ENCODE measurements around the gene ANKRD13B.

ANKRD13B gene

GRCh38 chr17:29577385-29578211 is 15.3 kb upstream of the ANKRD13B start:
- Histone ChIP-seq H3K4me1 (ENCODE audit: control insufficient read depth, insufficient read depth, low read length) (no peaks in the 10 kb centered on the region), H3K9ac (ENCODE audit: low read depth, low read length) (no peak overlapping the region), H3K4me3 (ENCODE audit: low read depth, low read length) (no peak overlapping the region), H3K9me3 (ENCODE audit: control insufficient read depth, insufficient read depth, low read length) (no peaks in the 10 kb centered on the region), H3K27me3 (ENCODE audit: control insufficient read depth, insufficient read depth, low read length) (no peaks in the 10 kb centered on the region), H3K36me3 (ENCODE audit: control insufficient read depth, insufficient read depth, low read length) (peaks cover 26% of the 10 kb centered on the region)

GRCh38 chr17:29578626-29579485 is 14.1 kb upstream of the ANKRD13B start:
- Histone ChIP-seq H3K9ac (ENCODE audit: low read depth, low read length) (no peak overlapping the region), H3K9me3 (ENCODE audit: control insufficient read depth, insufficient read depth, low read length) (no peaks in the 10 kb centered on the region), H3K27me3 (ENCODE audit: control insufficient read depth, insufficient read depth, low read length) (no peaks in the 10 kb centered on the region), H3K4me1 (ENCODE audit: control insufficient read depth, insufficient read depth, low read length) (no peaks in the 10 kb centered on the region), H3K4me3 (ENCODE audit: low read depth, low read length) (no peak overlapping the region), H3K36me3 (ENCODE audit: control insufficient read depth, insufficient read depth, low read length) (peaks cover 28% of the 10 kb centered on the region)

DNA sequence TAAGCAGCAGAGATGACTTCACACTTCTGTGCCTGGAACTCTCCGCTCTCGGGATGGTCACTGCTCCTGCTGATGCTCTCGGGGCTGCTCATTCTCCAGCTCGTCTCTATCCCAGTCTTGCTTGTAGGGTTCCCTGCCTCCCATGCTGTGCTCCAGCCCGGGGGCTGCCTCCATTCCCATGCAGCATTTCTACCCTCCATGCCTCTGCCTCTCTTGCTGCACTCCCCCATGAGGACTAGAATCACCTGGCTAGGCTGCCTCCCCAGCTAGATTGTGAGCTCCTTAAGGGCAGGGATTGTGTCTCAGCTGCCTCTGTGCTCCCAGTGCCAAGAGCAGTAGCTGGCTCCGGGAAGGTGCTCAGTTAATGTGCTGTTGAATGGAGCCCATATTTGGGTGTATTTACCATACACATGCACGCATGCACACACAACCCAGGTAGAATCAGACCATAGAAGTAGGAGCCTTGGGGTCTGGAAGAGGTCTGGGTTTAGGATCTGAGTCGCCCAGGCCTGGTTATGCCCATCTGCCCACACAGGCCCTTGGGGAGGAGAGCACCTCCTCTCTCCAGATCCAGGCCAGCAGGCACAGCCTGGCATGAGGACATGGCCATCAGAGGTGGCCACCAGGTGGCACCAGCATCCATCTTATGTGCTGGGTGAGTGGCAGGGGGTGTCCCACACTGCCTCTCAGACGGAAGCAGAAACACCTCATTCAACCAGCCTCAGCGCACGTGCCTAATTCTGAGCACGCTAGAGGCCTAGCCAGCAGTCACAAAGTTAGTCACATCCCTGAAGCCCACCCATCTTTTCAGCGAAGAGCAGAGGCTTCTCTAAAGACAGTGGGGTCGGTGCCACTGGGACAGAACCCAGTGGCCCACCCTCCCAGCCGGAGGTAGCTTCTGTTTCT is 12.8 kb upstream of the ANKRD13B start:
- Histone ChIP-seq H3K36me3 (ENCODE audit: control insufficient read depth, insufficient read depth, low read length) (peaks cover 23% of the 10 kb centered on the region), H3K9ac (ENCODE audit: low read depth, low read length) (no peak overlapping the region), H3K4me1 (ENCODE audit: control insufficient read depth, insufficient read depth, low read length) (peaks cover 6% of the 10 kb centered on the region), H3K4me3 (ENCODE audit: low read depth, low read length) (no peak overlapping the region), H3K27me3 (ENCODE audit: control insufficient read depth, insufficient read depth, low read length) (no peaks in the 10 kb centered on the region), H3K9me3 (ENCODE audit: control insufficient read depth, insufficient read depth, low read length) (no peaks in the 10 kb centered on the region)

DNA sequence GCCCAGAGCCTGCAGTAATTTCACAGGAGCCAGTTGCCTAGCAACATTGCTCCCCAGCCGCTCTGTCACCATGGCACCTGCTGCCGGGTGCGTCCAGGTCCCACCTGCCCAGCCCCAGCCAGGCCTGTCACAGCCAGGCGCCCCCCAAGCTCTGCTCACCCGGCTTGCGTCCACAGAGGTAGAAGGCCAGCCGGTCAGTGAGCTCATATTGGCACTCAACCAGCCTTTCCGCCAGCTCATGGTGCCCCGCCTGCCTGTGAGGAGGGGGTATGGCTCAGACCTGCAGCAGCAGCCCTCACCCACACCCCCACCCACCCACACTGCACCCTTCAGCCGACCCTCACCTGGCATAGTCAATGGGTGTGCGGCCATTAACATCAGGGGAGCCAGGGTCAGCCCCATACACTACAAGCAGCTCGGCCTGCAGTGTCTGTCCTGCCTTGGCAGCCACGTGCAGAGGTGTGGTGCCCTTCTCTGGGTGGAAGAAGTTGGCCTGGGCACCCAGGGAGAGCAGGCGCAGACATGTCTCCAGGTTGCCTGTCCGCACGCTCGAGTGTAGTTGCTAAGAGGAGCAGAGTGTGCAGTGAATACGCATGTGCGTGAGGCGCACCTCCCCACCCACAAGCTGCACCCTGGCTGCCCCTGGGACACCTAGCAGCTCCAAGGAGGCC is 11.2 kb upstream of the ANKRD13B start:
- Histone ChIP-seq H3K4me3 (ENCODE audit: low read depth, low read length) (no peak overlapping the region), H3K9ac (ENCODE audit: low read depth, low read length) (no peak overlapping the region), H3K4me1 (ENCODE audit: control insufficient read depth, insufficient read depth, low read length) (peaks cover 9% of the 10 kb centered on the region), H3K27me3 (ENCODE audit: control insufficient read depth, insufficient read depth, low read length) (no peaks in the 10 kb centered on the region), H3K9me3 (ENCODE audit: control insufficient read depth, insufficient read depth, low read length) (no peaks in the 10 kb centered on the region), H3K36me3 (ENCODE audit: control insufficient read depth, insufficient read depth, low read length) (peaks cover 18% of the 10 kb centered on the region)

DNA sequence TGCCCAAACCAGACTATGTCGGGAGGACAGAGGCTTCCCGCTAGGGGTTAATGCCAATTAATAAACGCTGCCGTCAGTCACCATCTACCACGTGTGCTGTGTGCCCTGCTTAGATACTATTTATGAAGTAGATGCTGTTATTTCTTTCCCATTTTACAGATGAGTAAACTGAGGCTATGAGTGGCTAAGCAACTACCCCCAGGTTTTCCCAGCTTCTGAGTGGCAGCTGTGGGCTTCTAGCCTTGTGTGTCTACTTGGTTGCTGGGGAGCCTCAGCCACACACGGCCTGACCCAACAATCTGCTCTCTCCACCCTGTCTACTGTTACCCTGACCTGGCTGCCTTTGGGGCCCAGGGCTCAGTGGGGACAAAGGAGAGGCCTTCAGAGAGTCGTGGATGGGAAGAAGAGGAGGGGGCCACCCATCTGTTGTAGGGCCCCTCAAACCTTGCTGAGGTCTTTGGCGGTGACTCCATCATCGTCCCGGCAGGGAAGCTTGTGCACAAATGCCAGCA is 10.6 kb upstream of the ANKRD13B start:
- H3K27me3 ChIP-seq (ENCODE audit: control insufficient read depth, insufficient read depth, low read length): peaks cover 1% of the 10 kb centered on the region
- H3K9me3 ChIP-seq (ENCODE audit: control insufficient read depth, insufficient read depth, low read length): no peaks in the 10 kb centered on the region
- H3K4me1 ChIP-seq (ENCODE audit: control insufficient read depth, insufficient read depth, low read length): peaks cover 9% of the 10 kb centered on the region
- no peak overlapping the region for H3K9ac ChIP-seq (ENCODE audit: low read depth, low read length)
- peaks cover 13% of the 10 kb centered on the region for H3K36me3 ChIP-seq (ENCODE audit: control insufficient read depth, insufficient read depth, low read length)
- H3K4me3 ChIP-seq (ENCODE audit: low read depth, low read length): no peak overlapping the region

GRCh38 chr17:29582772-29583171 is 10.2 kb upstream of the ANKRD13B start:
- Histone ChIP-seq H3K4me1 (ENCODE audit: control insufficient read depth, insufficient read depth, low read length) (peaks cover 9% of the 10 kb centered on the region), H3K9ac (ENCODE audit: low read depth, low read length) (no peak overlapping the region), H3K9me3 (ENCODE audit: control insufficient read depth, insufficient read depth, low read length) (no peaks in the 10 kb centered on the region), H3K4me3 (ENCODE audit: low read depth, low read length) (no peak overlapping the region), H3K27me3 (ENCODE audit: control insufficient read depth, insufficient read depth, low read length) (peaks cover 6% of the 10 kb centered on the region), H3K36me3 (ENCODE audit: control insufficient read depth, insufficient read depth, low read length) (peaks cover 9% of the 10 kb centered on the region)

DNA sequence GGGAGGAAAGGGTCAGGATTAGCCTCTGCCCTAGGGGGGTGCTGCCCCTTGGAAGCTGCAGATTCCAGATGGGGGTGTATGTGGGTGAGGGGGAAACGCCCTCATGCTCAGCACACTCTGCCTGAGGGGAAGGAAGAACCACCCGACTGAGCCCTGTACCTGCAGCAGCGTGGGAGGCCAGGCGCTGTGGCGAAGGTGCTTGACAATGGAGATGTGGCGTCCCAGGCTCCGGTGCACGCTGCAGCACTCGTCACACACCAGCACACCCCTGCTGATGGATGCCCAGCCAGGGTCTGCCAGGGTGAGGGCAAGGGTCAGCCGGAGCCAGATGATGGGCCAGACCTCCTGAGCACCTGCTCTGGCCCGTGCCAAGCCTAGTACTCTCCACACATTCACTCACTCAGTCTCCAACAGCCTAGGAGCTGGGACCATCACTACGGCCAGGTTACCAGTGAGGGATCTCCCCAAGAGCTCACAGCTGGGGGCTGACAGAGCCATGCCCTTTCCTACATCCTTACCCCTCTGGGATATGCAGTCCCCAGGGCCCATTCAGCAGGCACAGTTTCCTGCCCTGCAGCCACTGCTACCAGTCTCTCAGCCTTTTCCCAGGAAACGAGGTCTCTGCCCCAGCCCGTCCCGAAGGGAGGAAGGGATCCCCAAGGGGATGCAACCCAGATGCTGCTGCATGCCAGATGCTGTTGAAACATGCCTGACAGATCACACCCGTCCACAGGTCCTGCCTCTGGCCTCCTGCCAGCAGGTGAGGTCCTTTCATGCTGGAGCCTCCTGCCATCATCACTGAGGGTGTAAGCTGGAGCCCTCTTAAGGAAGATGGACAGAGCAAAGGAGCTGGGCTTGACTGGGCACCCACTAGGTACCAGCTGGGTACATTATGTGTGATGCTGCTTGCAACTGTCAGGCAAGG is 9.3 kb upstream of the ANKRD13B start:
- Histone ChIP-seq H3K9me3 (ENCODE audit: control insufficient read depth, insufficient read depth, low read length) (no peaks in the 10 kb centered on the region), H3K4me3 (ENCODE audit: low read depth, low read length) (no peak overlapping the region), H3K9ac (ENCODE audit: low read depth, low read length) (no peak overlapping the region), H3K27me3 (ENCODE audit: control insufficient read depth, insufficient read depth, low read length) (peaks cover 11% of the 10 kb centered on the region), H3K36me3 (ENCODE audit: control insufficient read depth, insufficient read depth, low read length) (peaks cover 3% of the 10 kb centered on the region), H3K4me1 (ENCODE audit: control insufficient read depth, insufficient read depth, low read length) (peaks cover 9% of the 10 kb centered on the region)

DNA sequence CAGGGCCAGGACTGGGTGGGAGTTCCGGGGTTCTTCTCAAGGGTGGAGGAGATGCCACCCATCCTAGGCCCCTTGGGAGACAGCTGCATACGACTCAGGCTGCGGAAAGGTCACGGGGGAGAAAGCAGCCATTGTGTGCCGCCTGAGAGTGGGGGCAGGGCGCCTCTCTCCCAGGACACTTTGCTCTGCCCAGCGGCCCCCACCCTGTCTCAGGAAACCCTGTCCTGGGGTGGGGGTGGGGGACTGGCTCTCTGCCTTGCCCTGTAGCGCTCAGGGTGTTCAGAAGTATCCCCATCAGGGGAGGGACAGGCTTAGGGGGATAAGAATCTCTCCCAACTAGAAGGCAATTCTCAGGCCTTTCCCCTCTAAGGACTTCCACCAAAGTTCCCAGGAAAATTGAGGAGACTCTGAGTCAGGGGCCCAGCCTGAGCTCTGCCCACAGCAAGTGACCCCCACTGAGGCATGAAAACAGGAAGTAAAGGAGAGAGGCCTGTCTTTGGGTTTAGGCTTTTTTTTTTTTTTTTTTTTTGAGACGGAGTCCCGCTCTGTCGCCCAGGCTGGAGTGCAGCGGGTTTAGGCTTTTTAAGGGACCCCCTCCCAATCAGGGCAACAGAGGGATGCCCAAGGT is 8.4 kb upstream of the ANKRD13B start:
- H3K36me3 ChIP-seq (ENCODE audit: control insufficient read depth, insufficient read depth, low read length): peaks cover 3% of the 10 kb centered on the region
- H3K9ac ChIP-seq (ENCODE audit: low read depth, low read length): peak overlapping the region; percentile 24
- H3K27me3 ChIP-seq (ENCODE audit: control insufficient read depth, insufficient read depth, low read length): peaks cover 11% of the 10 kb centered on the region
- no peak overlapping the region for H3K4me3 ChIP-seq (ENCODE audit: low read depth, low read length)
- H3K4me1 ChIP-seq (ENCODE audit: control insufficient read depth, insufficient read depth, low read length): peaks cover 9% of the 10 kb centered on the region
- no peaks in the 10 kb centered on the region for H3K9me3 ChIP-seq (ENCODE audit: control insufficient read depth, insufficient read depth, low read length)

- no peak overlapping the region for H3K9ac ChIP-seq (ENCODE audit: low read depth, low read length)
- H3K27me3 ChIP-seq (ENCODE audit: control insufficient read depth, insufficient read depth, low read length): peaks cover 16% of the 10 kb centered on the region
- no peaks in the 10 kb centered on the region for H3K9me3 ChIP-seq (ENCODE audit: control insufficient read depth, insufficient read depth, low read length)
- peaks cover 13% of the 10 kb centered on the region for H3K4me1 ChIP-seq (ENCODE audit: control insufficient read depth, insufficient read depth, low read length)
- H3K4me3 ChIP-seq (ENCODE audit: low read depth, low read length): no peak overlapping the region
- H3K36me3 ChIP-seq (ENCODE audit: control insufficient read depth, insufficient read depth, low read length): peaks cover 3% of the 10 kb centered on the region
These were observed 7.7 kb upstream of the ANKRD13B start for GRCh38 chr17:29585080-29585751.

Measured in iPS-15b (cell line).